Glomerular endothelial cell (primary cell): ENCODE measurements around the gene DNM2. TPM values are rescaled to one million over a fixed set of nuclear protein-coding genes. Genes with fewer than 3 reads are reported as not detected.
"Not testable (repeated sequence)": the region's sequence is repeated elsewhere in the genome, so short reads cannot be mapped to it uniquely, and the experiment has no call there.

ENCODE experiments used
- DNase-seq: peaks from one replicate; pipeline ENCODE4 v3.0.0-alpha.2; 2011; ENCODE audit warnings: low read depth, low spot score; ENCODE audit errors: extremely low read depth
- total RNA-seq: library from RNA; depleted of rRNA; stranded (reverse); fragments of >200 nt; gene quantifications from 2 replicates; pipeline ENCODE4 v1.2.3, GENCODE V29; 2015

DNM2 gene
- total RNA-seq, 1 donor from 2014 or later: 178 TPM

DNA sequence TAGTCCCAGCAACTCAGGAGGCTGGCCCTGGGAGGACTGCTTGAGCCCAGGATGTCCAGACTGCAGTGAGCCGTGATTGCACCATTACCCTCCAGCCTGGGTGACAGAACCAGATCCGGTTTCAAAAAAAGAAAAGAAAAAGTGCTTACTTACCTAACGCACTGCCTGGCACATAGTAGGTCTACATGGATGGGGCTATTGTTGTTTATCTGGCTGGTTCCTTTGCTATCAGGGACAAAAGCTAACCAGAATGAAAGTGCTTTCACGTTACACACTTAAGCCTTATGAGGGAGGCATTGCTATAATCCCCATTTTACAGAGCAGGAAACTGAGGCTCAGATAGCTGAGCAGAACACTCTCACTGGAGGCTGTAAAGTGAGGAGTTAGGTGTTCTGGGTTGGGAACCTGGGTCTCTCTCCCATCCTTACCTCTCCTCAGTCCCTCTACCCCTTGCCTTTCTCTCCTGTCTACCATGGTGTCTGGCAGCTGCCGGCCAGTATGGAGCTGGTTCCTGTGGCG is 2.8 kb downstream of the DNM2 start:
- DNase-seq: no peak

DNA sequence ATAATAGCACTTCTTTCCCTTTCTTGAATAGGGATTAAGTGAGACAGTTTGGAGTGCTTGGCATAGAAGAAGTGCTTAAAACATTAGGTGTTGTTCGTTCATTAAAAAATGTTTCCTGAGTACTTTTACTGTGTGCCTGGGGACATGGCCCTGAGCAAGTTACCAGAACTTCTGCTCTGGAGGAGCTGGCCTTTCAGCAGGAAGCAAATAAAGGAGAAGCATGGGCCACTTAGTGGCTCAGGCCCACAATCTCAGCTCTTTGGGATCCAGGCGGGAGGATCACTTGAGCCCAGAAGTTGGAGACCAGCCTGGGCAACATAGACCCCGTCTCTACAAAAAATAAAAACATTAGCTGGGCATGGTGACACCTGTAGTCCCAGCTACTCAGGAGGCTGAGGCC is 5.7 kb downstream of the DNM2 start:
- no peak for DNase-seq

DNA sequence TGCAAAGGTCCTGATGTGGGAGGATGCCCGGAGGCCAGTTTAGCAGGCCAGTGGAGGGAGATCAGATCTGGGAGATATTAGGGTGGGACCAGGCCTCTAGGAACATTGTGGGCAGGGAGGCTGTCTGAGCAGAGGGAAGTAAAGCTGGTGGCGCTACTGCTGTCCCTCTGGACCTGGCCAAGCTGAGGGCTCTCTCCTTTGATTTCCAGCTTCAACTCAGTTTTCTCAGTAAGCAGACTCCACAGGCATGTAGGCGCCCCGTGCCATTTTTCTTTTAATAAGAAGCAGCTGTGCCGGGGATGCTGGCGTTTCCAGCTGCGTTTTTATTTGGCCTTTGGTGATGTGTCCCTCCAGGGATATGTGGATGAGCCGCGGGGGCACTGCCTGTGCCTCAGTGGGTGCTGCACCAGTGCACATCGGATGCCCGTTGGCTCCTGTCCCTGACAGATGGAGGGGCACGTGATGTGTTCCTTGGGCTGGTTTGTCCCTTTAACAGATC is 6.7 kb downstream of the DNM2 start:
- DNase-seq: no peak

DNA sequence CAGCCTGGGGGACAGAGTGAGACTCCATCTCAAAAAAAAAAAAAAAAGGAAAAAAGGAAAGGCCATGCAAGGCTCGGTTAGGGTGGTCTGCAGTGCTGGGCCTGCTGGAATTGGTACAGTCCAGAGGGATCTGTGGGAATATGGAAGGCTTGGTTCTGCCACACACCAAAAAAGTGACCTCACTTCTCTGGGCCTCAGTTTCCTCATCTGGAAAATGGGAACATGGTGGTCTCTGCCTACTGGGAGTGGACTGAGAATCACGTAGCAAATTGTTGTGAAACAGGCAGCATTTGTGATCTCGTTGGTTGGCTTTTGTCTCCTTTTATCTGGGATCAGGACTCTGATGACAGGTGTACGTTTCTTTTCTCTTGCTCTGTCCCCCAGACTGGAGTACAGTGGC is 7.5 kb downstream of the DNM2 start:
- DNase-seq: no peak

DNA sequence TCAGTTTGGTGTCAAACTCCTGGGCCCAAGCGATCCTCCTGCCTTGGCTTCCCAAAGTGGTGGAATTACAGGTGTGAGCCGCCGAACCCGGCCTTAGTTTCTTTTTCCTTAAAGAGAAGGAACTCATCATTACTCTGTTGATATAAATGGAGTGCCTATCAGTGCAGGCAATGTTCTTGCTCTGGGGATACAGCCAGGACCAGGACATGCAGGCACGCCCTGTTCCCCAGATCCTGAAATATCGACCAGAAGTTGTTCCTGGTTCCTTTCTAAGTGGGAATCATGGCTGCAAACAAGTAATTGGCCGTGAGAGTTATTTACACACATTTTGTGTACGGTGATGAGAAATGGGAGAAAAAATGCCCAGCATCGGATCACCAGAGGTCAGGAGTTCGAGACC is 8.4 kb downstream of the DNM2 start:
- no peak for DNase-seq

DNA sequence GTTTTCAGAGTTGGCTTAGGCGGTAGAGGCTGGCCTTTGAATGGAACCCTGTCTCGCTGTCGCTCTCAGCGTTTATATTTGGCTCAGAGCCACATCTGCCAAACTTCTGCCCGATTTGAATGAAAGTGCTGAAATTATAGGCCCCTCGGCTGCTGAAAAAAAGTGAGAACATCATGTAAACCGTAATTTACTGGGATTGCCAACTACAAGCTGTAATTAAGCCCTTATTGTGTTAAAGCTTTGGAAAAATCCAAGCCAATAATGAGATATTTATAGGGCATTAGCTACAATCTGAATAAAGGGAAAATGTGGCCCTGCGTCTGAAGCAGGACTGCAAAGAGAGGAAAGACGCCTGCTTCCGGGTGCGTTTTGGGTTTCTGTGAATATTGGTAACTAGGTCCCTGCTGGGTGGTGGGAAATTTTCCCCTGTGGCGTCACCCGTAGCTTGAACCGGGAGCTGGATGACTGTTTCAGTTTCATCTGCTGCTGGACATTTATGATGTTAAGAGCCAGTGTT is 9.9 kb downstream of the DNM2 start:
- DNase-seq: no peak

DNA sequence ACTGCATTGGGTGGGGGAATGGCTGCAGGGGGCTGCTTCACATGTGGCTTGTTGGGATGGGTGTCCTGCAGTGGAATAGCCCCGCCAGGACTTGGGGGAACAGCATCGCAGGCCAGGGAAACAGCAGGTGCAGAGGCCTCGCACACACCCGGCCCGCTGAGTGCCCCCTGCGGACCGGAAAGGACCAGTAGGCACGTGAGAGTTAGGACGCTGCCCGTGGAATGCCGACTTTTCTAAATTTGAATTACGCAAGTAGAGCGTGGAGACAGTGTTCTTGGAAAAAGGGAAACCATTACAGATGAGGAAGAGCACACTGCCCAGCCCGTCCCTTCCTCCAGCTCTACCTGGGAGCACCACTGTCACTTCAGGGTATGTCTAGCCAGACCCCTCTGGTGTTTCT is 11.5 kb downstream of the DNM2 start:
- DNase-seq: no peak

DNA sequence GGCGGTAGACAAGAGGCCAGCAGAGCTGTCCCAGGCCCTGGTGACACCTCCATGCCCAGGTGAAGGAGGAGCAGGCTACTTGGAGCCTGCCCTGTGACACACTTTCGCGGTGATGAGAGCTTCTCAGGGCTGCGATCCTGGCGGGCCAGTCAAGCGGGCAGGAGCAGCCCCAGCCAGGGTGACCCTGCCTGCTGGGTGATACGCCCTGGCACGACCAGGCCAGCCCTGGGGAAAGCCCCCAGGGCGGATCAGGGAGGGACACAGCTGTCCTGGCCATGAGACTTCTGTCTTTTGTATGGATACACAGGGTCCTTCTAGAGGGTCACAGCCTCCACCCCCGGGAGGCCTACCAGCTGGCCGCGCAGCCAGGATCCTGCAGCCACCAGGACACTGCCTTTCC is 13.1 kb downstream of the DNM2 start:
- DNase-seq: no peak

DNA sequence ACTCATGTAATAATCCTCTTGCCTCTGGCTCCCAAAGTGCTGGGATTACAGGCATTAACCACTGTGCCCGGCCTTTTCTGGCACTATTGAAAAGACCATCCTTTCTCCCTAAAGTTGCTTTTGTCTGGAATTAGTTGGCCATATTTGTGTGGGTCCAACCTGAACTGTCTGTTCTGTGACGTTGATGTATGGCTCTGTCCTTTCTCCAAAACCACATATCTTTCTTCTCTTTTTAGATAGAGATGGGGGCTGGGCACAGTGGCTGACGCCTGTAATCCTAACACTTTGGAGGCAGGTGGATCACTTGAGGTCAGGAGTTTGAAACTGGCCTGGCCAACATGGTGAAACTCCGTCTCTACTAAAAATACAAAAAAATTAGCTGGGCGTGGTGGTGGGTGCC is 17.9 kb downstream of the DNM2 start:
- DNase-seq: no peak

DNA sequence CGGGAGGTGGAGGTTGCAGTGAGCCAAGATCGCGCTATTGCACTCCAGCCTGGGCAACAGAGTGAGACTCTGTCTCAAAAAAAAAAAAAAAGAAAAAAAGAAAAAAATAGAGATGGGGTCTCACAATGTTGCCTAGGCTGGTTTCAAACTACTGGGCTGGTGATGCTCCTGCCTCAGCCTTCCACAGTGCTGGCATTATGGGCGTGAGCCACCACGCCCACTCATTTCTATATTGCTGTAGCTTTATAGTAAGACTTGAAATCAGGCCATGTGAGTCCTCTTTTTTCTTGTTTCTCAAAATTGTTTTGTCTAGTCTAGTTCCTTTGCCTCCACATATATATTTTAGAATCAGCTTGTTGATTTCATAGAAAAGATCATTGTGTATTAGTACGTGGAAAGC is 18.3 kb downstream of the DNM2 start:
- no peak for DNase-seq

DNA sequence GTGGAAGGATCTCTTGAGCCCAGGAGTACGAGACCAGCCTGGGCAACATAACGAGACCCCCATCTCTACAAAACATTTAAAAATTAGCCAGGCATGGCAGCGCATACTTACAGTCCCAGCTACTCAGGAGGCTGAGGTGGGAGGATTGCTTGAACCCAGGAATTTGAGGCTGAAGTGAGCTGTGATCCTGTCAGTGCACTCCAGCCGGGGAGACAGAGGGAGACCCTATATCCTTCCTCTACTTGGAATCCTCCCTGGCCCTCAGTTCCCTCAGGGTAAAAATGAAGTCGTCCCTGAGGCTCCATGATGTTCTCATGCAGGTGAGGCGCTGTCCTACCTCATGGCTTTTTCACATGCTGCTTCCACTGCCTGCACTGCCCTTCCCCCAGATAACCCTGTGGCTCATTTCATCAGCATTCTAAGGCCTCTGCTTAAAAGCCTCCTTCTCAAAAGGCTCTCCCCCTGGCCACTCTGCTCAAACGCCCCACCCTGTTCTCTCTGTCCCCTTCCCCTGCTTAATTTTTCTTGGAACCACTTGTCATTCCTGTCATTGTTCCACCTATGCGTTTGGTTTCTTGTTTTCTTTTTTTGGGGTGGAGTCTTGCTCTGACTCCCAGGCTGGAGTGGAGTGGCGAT is 19.2 kb downstream of the DNM2 start:
- no peak for DNase-seq

DNA sequence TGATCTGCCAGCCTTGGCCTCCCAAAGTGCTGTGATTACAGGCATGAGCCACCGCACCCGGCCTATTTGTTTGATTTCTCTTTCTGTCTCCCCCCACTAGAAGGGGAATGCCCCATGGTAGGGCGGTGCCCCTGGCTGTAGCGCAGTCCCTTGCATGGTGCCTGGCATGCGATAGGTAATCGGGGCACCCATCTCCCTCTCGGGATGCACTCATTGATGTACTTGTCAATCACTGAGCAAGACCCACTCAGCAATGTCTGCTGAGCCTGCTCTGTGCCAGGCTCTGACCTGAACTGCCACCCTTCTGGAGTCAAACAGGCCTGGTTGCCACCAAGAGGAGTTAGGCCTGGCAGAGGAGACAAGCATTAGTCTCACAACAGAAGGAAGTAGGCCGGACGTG is 19.8 kb downstream of the DNM2 start:
- DNase-seq: no peak

DNA sequence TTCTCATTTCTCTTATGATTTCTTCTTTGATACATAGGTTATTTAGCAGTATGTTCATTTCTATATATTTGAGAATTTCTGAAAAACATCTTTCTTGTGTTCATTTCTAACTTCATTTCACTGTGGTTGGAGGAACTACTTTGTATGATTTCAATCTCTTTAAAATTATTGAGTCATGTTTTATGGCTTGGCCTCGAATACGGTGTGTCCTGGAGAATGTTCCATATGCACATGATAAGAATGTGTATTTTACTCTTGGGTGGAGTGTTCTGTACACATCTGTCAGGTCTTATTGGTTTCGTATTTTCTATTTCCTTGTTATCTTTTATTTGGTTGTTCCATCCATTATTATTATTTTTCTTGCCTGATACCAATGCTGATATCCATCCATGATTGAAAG is 22.9 kb downstream of the DNM2 start:
- no peak for DNase-seq

DNA sequence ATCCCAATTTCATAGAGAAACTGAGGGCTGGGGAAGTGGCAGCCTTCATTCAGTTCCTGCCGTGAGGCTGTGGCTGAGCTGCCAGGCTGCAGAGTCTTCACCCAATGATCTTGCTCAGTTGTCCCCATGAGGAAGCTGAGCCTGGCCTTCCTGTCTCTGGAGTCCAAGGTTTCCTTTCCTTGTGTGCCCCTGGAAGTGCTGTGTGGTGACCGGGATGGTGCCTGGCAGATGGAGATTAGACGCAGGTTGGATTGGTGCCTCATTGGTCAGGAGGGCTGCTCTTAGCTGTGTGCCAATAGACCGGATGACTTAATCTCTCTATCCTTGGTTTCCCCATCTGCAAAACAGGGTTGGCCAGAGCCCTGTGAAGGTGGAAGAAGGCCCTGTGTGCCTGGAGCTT is 24.6 kb downstream of the DNM2 start:
- DNase-seq: peak; percentile 23

DNA sequence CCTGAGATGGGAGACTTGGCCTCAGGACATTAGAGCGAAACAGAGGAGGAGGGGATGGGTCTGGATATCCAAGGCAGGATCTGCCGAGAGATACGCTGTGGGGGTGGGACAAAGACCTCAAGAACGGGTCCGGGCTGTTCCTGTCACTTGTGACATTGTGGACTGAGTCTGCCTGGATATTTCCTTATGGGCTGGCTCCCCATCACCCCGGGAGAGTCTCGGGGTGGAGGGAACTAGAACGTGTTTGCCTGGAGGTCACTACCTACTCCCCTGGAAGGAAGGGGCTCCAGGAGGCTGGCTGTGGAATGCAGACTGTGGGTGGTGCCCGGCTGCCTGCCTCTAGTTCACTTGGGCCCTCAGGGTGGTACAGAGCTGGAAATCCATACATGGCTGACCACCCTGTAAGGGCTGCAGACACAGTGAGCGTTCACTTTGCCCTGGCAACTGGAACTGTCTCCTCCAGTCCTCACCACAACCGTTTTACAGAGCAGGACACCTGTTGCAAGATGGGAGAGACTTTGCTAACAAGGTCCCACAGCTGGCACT is 26.4 kb downstream of the DNM2 start:
- no peak for DNase-seq

DNA sequence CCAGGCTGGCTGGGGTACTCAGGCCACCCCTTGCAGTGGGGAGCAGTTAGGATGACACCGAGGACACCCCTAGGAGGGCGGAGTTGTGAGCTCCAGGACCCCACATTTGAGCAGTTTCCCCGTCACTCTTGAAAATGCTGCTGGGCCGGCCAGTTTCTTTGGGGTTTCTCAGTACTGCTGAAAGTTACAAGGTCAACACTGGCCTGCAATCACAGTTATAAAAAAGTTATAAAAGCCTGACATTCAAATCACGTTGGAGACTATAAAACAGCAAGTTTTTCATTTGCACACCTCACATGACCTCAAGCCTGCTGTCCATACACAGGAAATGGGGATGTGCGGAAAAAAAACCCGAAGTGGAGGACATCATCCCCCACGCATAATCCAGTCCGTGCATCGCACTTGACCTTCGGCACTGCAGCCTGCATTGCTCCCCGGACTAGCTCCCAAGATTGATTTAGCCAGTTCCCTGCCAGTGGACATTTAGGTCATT is 27.0 kb downstream of the DNM2 start:
- DNase-seq: no peak

DNA sequence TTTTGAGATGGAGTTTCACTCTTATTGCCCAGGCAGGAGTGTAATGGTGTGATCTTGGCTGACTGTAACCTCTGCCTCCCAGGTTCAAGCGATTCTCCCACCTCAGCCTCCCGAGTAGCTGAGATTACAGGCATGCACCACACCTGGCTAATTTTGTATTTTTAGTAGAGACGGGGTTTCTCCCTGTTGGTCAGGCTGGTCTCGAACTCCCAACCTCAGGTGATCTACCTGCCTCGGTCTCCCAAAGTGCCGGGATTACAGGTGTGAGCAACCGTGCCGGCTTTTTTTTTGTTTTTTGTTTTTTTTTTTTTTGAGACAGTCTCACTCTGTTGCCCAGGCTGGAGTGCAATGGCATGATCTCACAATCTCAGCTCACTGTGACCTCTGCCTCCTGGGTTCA is 28.6 kb downstream of the DNM2 start:
- DNase-seq: not testable (repeated sequence)

DNA sequence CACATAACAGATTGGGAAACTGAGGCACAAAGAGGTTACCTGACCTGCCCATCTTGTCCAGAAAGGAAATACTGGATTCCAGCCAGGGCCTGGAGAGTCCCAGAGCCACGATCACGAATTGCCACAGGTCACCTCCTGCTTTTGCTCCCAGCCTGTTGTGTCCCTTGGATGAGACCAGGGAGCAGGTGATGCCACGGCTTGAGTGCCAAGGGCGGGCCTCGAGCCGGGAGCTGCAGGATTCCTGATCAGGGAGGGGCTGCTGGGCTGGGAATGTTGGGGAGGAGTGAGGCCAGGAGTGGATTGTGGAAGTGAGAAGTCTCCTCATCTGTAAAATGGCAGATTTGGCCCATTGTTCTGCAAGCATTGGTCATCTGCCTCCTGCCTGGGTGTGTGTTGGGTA is 29.4 kb downstream of the DNM2 start:
- DNase-seq: no peak

DNA sequence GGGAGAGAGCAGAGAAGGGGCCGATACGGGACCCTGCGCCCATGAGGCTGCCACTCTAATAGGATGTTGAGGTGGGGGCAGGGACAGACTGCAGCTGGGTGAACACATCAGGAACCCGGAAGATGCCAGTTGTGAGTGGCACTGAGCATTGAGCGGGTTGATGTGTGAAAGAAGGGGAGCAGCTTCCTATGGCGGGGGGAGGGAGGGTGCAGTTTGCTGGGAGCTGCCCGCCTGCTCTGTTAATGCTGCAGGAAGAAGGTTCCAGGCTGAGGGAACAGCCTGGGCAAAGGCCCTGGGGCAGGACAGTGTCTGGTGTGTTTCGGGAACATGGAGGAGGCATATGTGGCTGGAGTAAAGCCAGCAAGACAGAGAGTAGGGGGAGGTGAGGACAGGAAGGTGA is 29.8 kb downstream of the DNM2 start:
- no peak for DNase-seq

DNA sequence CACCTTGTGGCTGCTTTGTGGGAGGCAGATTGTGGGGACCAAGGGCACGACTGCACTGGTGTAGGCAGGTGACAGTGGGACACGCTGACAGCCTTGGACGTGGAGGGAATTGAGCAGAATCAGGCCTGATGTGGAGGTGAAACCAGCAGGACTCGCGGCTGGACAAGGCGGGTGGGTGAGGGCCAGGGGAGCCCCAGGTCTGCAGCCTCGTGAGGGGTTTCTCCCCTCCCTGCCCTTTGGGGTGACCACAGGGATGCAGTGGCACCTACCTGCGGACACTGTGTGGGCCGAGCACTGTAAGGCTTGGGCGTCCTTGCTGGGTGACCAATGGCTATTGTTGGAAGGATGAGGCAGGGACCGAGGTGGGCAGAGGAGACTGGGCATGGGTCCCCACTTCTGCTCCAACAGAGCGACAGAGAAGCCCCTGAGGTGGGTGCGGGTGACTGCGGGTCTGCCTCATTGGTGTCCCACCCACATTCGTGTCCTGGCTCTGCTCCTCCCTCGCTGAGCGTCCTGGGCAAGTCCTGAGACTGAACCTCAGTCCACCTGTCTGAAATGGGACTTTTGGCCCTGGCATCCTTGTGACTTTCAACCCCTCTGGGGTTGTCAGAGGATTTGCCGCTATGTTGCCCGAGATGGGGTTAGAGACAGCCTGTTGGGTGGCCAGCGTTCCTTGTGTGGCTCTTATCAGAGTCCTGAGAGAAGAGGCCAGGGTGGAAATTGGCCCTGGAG is 30.5 kb downstream of the DNM2 start:
- no peak for DNase-seq

DNA sequence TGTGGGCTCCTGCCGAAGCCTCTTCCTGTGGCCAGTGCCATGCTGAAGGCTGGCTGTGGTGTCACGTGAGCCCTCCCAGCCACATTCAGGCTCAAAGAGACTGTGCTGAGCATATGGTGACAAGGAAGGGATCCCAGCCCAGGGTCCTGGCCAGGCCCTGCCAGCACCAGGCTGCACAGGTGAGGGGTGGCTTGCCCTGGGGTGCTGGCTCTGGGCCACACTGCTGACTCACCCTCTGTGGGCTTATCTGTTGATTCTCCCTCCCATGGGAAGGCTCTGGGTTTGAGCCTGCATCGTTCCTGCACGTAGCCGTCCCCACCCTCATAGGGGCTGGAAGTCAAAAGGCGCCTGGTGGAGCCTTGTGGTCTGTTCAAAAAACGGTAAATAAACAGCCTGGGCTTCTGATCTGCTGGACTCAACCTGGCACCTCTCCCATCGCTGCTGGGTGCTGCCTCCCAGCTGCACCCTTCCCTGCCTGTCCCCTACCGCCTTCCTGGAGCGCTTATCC is 31.1 kb downstream of the DNM2 start:
- no peak for DNase-seq
